Upper lobe of left lung (tissue), 4 donors: ENCODE measurements around the gene SCNN1B.

ENCODE experiments used
- EP300 ChIP-seq, 4 donors: sonication (generic); formaldehyde crosslinking; IDR thresholded peaks; one replicate each; pipeline ENCODE4 v1.5.1; 2017; ENCODE audit warnings: antibody characterized with exemption in 4 of 4, control low read depth in 2 of 4
- POLR2A ChIP-seq, 4 donors: fragments of 450-650 bp; IDR thresholded peaks; one replicate each; pipeline ENCODE4 v1.5.1; 2016 to 2017; ENCODE audit warnings: antibody characterized with exemption in 4 of 4, mild to moderate bottlenecking in 2 of 4
- POLR2AphosphoS5 ChIP-seq, 2 donors: sonication (generic); formaldehyde crosslinking; IDR thresholded peaks; one replicate each; pipeline ENCODE4 v1.5.1; 2017; ENCODE audit warnings: antibody characterized with exemption in 2 of 2
- TF ChIP-seq, protein P1 (sequence below), 6 experiments: fragments of 450-650 bp in 4 of 6; fragments of 200-600 bp in 2 of 6; sonication (generic) in 2 of 6; IDR thresholded peaks; one replicate each; pipeline ENCODE4 v1.5.1; 2016 to 2019; ENCODE audit warnings: antibody characterized with exemption in 6 of 6

- TF ChIP-seq, protein P1, sequence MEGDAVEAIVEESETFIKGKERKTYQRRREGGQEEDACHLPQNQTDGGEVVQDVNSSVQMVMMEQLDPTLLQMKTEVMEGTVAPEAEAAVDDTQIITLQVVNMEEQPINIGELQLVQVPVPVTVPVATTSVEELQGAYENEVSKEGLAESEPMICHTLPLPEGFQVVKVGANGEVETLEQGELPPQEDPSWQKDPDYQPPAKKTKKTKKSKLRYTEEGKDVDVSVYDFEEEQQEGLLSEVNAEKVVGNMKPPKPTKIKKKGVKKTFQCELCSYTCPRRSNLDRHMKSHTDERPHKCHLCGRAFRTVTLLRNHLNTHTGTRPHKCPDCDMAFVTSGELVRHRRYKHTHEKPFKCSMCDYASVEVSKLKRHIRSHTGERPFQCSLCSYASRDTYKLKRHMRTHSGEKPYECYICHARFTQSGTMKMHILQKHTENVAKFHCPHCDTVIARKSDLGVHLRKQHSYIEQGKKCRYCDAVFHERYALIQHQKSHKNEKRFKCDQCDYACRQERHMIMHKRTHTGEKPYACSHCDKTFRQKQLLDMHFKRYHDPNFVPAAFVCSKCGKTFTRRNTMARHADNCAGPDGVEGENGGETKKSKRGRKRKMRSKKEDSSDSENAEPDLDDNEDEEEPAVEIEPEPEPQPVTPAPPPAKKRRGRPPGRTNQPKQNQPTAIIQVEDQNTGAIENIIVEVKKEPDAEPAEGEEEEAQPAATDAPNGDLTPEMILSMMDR (IDR thresholded peaks at IDR 0.05), result no peak
- TF ChIP-seq POLR2AphosphoS5 (IDR thresholded peaks at IDR 0.05) (no peak), POLR2A (IDR thresholded peaks at IDR 0.05) (no peak), EP300 (IDR thresholded peaks at IDR 0.05) (no peak)
Measured at GRCh38 chr16:23290189-23291062, 11.7 kb upstream of the SCNN1B start.
